GM18907 (cell line): ENCODE results near the gene UGT1A6.
"Not testable (repeated sequence)": the region's sequence is repeated elsewhere in the genome, so short reads cannot be mapped to it uniquely, and the experiment has no call there.

Source experiments
- ATAC-seq: cut with Tn5 transposase; IDR thresholded peaks from one replicate; pipeline ENCODE4 v1.9.1; 2021; ENCODE audit warnings: mild to moderate bottlenecking, moderate library complexity; ENCODE audit not compliant: unreplicated experiment

Gene UGT1A6

GRCh38 chr2:233714121-233714520 is 21.4 kb downstream of the UGT1A6 start:
- ATAC-seq: no peak

GRCh38 chr2:233718552-233718951 is 25.9 kb downstream of the UGT1A6 start, which contains the start of gene UGT1A4:
Gene UGT1A4 (plus strand): TSS chr2:233718736. CDS start chr2:233718821, 85 bp downstream.
- ATAC-seq: no peak

DNA sequence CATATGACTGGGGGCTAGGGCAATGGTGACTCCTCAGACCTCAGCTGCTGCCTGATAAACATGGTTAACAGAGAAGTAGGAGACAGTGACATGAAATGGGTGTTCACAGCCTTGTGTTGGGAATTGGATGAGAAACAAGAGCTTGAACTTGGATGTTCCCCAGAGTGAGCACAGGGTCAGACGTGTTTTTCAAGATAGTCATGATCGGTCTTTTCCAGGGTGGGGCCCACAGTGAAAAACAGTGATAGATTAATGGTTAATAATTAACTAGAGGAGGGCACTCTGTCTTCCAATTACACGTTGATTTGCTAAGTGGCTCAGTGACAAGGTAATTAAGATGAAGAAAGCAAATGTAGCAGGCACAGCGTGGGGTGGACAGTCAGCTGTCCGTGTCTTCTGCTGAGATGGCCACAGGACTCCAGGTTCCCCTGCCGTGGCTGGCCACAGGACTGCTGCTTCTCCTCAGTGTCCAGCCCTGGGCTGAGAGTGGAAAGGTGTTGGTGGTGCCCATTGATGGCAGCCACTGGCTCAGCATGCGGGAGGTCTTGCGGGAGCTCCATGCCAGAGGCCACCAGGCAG is 36.1 kb downstream of the UGT1A6 start, which contains the start of gene UGT1A3:
TSS of gene UGT1A3 (plus strand) at position 320 of the 579 bp plus-strand sequence. CDS start at position 405, 85 bp downstream.
- no peak for ATAC-seq

GRCh38 chr2:233736868-233737653 is 44.4 kb downstream of the UGT1A6 start:
- ATAC-seq: not testable (repeated sequence)

GRCh38 chr2:233740870-233741269 is 48.2 kb downstream of the UGT1A6 start:
- no peak for ATAC-seq

GRCh38 chr2:233743464-233744259 is 51.0 kb downstream of the UGT1A6 start:
- ATAC-seq: no peak

DNA sequence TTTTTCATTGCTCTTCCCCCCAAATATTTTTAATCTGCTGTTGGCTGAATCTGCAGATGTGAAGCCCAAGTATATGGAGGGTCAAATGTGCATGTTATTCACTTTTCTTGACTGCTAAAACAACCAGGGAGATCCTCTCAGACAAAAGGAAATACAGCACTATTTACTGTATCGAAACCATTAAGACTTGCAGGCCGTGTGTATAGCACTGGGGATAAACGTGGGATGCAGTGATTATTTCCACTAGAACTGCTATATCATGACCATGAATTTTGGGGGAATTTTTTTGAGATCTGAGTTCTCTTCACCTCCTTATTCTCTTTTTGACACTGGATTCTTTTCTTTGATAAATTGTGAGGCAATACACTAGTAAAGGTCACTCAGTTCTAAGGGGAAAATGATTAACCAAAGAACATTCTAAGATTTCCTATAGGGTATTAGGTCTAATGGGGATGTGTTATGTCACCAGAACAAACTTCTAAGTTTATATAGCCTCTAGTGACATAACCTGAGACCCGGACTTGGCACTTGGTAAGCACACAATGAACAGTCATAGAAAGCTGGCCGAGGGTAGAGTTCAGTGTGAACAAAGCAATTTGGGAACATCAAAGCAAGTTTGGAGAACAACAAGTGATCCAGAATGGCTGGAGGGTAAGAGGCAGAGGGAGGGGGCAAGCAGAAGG is 52.5 kb downstream of the UGT1A6 start:
- no peak for ATAC-seq

- ATAC-seq: not testable (repeated sequence)
Measured at GRCh38 chr2:233745838-233746237, 53.1 kb downstream of the UGT1A6 start.

- no peak for ATAC-seq
Measured at GRCh38 chr2:233746475-233747282, 54.0 kb downstream of the UGT1A6 start.

DNA sequence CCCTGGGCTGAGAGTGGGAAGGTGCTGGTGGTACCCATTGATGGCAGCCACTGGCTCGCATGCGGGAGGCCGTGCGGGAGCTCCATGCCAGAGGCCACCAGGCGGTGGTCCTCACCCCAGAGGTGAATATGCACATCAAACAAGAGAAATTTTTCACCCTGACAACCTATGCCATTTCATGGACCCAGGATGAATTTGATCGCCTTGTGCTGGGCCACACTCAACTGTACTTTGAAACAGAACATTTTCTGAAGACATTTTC is 54.5 kb downstream of the UGT1A6 start:
- no peak for ATAC-seq

DNA sequence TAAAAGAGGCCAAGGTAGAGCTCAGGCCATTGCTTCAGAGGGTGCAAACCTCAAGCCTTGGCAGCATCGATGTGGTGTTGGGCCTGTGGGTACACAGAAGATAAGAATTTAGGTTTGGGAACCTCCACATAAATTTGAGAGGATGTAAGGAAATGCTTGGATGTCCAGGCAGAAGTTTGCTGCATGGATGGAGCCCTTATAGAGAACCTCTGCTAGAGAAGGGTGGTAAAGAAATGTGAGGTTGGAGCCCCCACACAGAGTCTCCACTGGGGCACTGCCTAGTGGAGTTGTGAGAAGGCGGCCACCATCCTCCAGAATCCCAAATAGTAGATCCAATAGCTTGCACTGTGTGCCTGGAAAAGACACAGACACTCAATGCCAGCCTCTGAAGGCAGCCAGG is 58.0 kb downstream of the UGT1A6 start:
- ATAC-seq: not testable (repeated sequence)

- ATAC-seq: not testable (repeated sequence)
Measured at GRCh38 chr2:233751212-233752009, 58.7 kb downstream of the UGT1A6 start.

DNA sequence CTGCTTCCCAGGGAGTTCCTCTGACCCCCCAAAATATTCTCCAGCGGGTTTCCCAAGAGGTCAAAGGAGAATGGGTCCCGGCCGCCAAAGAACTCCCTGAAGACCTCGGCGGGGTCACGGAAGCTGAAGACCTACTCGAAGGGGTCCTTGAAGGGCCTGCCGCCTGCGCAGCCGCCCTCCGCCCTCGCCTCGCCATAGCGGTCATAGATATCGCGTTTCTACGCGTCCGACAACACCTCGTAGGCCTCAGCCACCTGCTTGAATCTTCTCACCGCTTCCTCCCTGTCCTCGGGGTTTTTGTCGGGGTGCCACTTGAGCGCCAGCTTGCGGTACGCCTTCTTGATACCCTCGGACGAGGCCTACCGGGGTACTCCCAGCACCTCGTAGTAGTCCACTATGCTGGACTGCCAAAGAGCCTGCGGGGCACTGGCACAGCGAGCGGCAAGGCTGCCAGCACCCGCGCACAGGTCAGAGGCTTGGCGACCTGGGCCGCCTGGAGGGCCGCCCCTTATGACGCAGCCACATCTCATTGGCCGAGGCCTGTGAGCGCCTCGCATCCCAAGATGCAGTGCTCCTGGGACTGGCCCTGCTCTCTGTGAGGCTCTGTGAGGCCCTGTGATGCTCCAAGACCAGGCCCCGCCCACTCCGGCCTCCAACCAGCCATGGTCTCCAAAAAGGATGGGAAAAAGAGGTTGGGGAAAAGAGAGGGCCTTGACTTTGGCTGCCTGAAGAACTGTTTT is 62.4 kb downstream of the UGT1A6 start:
- ATAC-seq: no peak

GRCh38 chr2:233756429-233757081 is 63.9 kb downstream of the UGT1A6 start:
- ATAC-seq: no peak

DNA sequence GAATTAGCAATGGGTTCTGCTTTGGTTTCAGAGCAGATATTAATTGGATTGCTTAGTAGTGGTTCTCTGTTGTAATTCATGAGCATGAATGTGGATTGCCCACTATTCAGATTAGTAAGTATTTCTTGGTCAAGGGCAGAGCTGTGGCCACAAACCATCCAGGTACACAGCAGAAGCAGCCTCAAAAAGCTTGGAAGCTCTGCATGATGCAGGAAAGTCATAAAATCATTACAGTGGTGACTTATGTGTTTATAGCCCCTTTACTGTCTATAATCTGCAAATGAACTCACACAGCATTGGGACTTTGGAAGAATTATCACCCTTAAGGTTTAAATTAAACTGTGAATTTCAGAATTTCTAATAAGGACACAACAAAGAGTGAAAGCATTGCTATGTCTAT is 65.5 kb downstream of the UGT1A6 start:
- no peak for ATAC-seq

GRCh38 chr2:233758849-233759248 is 66.2 kb downstream of the UGT1A6 start:
- no peak for ATAC-seq

GRCh38 chr2:233760043-233760442 is 67.4 kb downstream of the UGT1A6 start, which contains the start of gene UGT1A1:
Gene UGT1A1 (plus strand): TSS chr2:233760270. CDS start chr2:233760288, 18 bp downstream.
- ATAC-seq: no peak
